HG03378 (cell line): ENCODE data around the gene PGP.

ENCODE experiments used
- ATAC-seq: cut with Tn5 transposase; IDR thresholded peaks from one replicate; pipeline ENCODE4 v1.9.1; 2021; ENCODE audit warnings: mild to moderate bottlenecking, moderate library complexity; ENCODE audit not compliant: unreplicated experiment

Gene PGP

GRCh38 chr16:2237493-2238149 is 23.0 kb upstream of the PGP start:
- no peak for ATAC-seq

- ATAC-seq = no peak
These were observed 22.5 kb upstream of the PGP start for GRCh38 chr16:2237102-2237482.

- ATAC-seq = no peak
These were observed 21.9 kb upstream of the PGP start, which contains the start of gene DNASE1L2 for GRCh38 chr16:2236337-2237101. Gene DNASE1L2 (plus strand): TSS chr16:2236444. CDS start chr16:2236817, 373 bp downstream.

- no peak for ATAC-seq
These were observed 21.2 kb upstream of the PGP start for GRCh38 chr16:2235695-2236336.

GRCh38 chr16:2235234-2235651 is 20.6 kb upstream of the PGP start:
- ATAC-seq = no peak

GRCh38 chr16:2234813-2235170 is 20.2 kb upstream of the PGP start:
- ATAC-seq = no peak

GRCh38 chr16:2233872-2234812 is 19.5 kb upstream of the PGP start:
- ATAC-seq = no peak

- ATAC-seq = no peak
These were observed 18.6 kb upstream of the PGP start for GRCh38 chr16:2233046-2233775.

- ATAC-seq = no peak
These were observed 17.7 kb upstream of the PGP start for GRCh38 chr16:2232094-2232990.

- ATAC-seq = no peak
These were observed 16.6 kb upstream of the PGP start for GRCh38 chr16:2231016-2231931.

GRCh38 chr16:2230376-2230775 is 15.7 kb upstream of the PGP start:
- no peak for ATAC-seq

GRCh38 chr16:2229632-2230250 is 15.1 kb upstream of the PGP start:
- no peak for ATAC-seq

- no peak for ATAC-seq
These were observed 14.5 kb upstream of the PGP start for GRCh38 chr16:2229091-2229490.

GRCh38 chr16:2228161-2228824 is 13.7 kb upstream of the PGP start:
- ATAC-seq = no peak

- no peak for ATAC-seq
These were observed 12.3 kb upstream of the PGP start for GRCh38 chr16:2226918-2227317.

GRCh38 chr16:2226245-2226793 is 11.7 kb upstream of the PGP start:
- no peak for ATAC-seq

GRCh38 chr16:2223942-2224486 is 9.4 kb upstream of the PGP start:
- no peak for ATAC-seq
